OCI-LY7 (cell line): ENCODE results near the gene FN3K. TPM values are rescaled to one million over a fixed set of nuclear protein-coding genes. Genes with fewer than 3 reads are reported as not detected.

Source experiments
- BruUV-seq: library from RNA; stranded (reverse); fragments of 400-500 nt; replicated peaks from 2 replicates; lab custom pipeline; 2021; lab: Mats Ljungman, UMichigan
- CTCF ChIA-PET: fragments of 300-600 bp; sonication (Branson Sonifier 250); formaldehyde crosslinking; loops from one replicate; lab custom pipeline; 2022; ENCODE audit warnings: antibody characterized with exemption; ENCODE audit not compliant: unreplicated experiment; lab: Charles Lee
- POLR2A ChIA-PET: fragments of 300-600 bp; sonication (Branson Sonifier 250); formaldehyde crosslinking; loops from one replicate; lab custom pipeline; 2022; ENCODE audit warnings: antibody characterized with exemption; lab: Charles Lee
- DNase-seq: peaks from one replicate; pipeline ENCODE4 v3.0.0-alpha.2; 2015; ENCODE audit warnings: low spot score
- H2AFZ ChIP-seq: fragments of 200-600 bp; sonication (generic), shearing (Covaris generic); 2 replicates; pipeline ENCODE4 v1.6.1; 2014; ENCODE audit warnings: mild to moderate bottlenecking, antibody characterized with exemption, low read length, moderate library complexity
- H3K27ac ChIP-seq: fragments of 200-600 bp; sonication (generic); 2 replicates; pipeline ENCODE4 v1.5.1; 2014; ENCODE audit warnings: mixed run types, low read depth, mild to moderate bottlenecking, moderate library complexity, low read length, inconsistent platforms; ENCODE audit not compliant: poor library complexity, severe bottlenecking
- H3K36me3 ChIP-seq: fragments of 200-600 bp; sonication (generic); 2 replicates; pipeline ENCODE4 v1.6.1; 2014; ENCODE audit warnings: mild to moderate bottlenecking, antibody characterized with exemption, low read length, moderate library complexity, mixed read lengths; ENCODE audit not compliant: insufficient read depth
- H3K4me1 ChIP-seq: fragments of 200-600 bp; sonication (generic); 2 replicates; pipeline ENCODE4 v1.5.1; 2014; ENCODE audit warnings: mild to moderate bottlenecking, low read length; ENCODE audit not compliant: insufficient read depth, poor library complexity, severe bottlenecking
- H3K4me2 ChIP-seq: fragments of 200-600 bp; sonication (generic); 2 replicates; pipeline ENCODE4 v1.6.1; 2014; ENCODE audit warnings: mild to moderate bottlenecking, low read length
- H3K4me3 ChIP-seq: fragments of 200-600 bp; sonication (generic); 2 replicates; pipeline ENCODE4 v1.5.1; 2014; ENCODE audit warnings: mild to moderate bottlenecking, low read depth, low read length; ENCODE audit not compliant: poor library complexity, severe bottlenecking
- H3K79me2 ChIP-seq: fragments of 200-600 bp; sonication (generic); 2 replicates; pipeline ENCODE4 v1.6.1; 2016; ENCODE audit warnings: low read depth, mild to moderate bottlenecking, low read length, moderate library complexity, mixed read lengths; ENCODE audit not compliant: insufficient read depth
- H3K9me2 ChIP-seq: fragments of 200-600 bp; sonication (generic); 2 replicates; pipeline ENCODE4 v1.6.1; 2016; ENCODE audit warnings: mild to moderate bottlenecking, low read length, mixed read lengths; ENCODE audit not compliant: insufficient read depth
- H3K9me3 ChIP-seq: fragments of 200-600 bp; sonication (generic); 2 replicates; pipeline ENCODE4 v1.6.1; 2014; ENCODE audit warnings: mild to moderate bottlenecking, mixed run types, low read length, mixed read lengths
- H4K20me1 ChIP-seq: fragments of 200-600 bp; sonication (generic); 2 replicates; pipeline ENCODE4 v1.6.1; 2014; ENCODE audit warnings: mild to moderate bottlenecking, antibody characterized with exemption, low read length, moderate library complexity, mixed read lengths; ENCODE audit not compliant: insufficient read depth
- EZH2phosphoT487 ChIP-seq: fragments of 200-600 bp; sonication (generic); IDR thresholded peaks from 2 replicates; pipeline ENCODE4 v1.6.1; 2018; ENCODE audit warnings: low read depth, borderline replicate concordance, mild to moderate bottlenecking, mixed run types, antibody characterized with exemption, low read length, moderate library complexity, mixed read lengths
- intact Hi-C: fragments of 100-400 bp; cut with micrococcal nuclease; formaldehyde crosslinking; loops from one replicate; pipeline ENCODE4 v1.10.0; 2022; ENCODE audit not compliant: unreplicated experiment
- total RNA-seq, 2 experiments: library from RNA; depleted of rRNA in 1 of 2; stranded (reverse); fragments of >200 nt in 1 of 2; shearing (Covaris generic) in 1 of 2; gene quantifications; 2 replicates each; pipeline ENCODE4 v1.2.3, GENCODE V29; 2014 to 2022
- TF ChIP-seq, protein P1 (sequence below): fragments of 200-600 bp; sonication (generic); conservative IDR thresholded peaks from 2 replicates; pipeline ENCODE4 v1.5.1; 2014; ENCODE audit warnings: mild to moderate bottlenecking, antibody characterized with exemption, low read length, moderate library complexity, mixed read lengths

The FN3K gene
- total RNA-seq, 2 experiments from 2014 or later = 3.8 to 32.3 TPM

DNA sequence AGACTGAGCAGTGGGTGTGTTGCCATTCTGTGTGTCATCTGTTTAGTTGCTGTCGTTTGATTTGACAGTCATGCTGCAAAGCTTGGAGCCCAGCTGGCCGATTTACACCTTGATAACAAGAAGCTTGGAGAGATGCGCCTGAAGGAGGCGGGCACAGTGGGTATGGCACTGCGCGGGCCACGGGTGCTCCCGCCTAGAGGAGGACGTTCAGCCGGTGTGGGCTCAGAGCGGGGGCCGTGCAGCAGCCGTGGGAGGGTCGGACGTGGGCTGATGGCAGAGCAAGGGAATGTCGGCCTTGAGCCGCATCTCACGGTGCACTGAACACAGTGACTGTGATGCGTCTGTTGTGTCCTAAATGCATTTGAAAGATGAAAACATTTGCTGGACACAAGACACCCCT, 15.2 kb upstream of the FN3K start:
- Histone ChIP-seq H3K27ac (no peak overlapping the region), H4K20me1 (peaks cover 4% of the 10 kb centered on the region; the same call in 1 of the 2 replicates), H3K9me3 (no peaks in the 10 kb centered on the region), H3K4me1 (peaks cover 24% of the 10 kb centered on the region), H3K9me2 (no peaks in the 10 kb centered on the region), H2AFZ (no peak overlapping the region), H3K4me2 (no peak overlapping the region), H3K36me3 (peaks cover 53% of the 10 kb centered on the region), H3K79me2 (peaks cover 17% of the 10 kb centered on the region), H3K4me3 (no peak overlapping the region)
- CTCF ChIA-PET = no interaction called here
- TF ChIP-seq, protein P1, sequence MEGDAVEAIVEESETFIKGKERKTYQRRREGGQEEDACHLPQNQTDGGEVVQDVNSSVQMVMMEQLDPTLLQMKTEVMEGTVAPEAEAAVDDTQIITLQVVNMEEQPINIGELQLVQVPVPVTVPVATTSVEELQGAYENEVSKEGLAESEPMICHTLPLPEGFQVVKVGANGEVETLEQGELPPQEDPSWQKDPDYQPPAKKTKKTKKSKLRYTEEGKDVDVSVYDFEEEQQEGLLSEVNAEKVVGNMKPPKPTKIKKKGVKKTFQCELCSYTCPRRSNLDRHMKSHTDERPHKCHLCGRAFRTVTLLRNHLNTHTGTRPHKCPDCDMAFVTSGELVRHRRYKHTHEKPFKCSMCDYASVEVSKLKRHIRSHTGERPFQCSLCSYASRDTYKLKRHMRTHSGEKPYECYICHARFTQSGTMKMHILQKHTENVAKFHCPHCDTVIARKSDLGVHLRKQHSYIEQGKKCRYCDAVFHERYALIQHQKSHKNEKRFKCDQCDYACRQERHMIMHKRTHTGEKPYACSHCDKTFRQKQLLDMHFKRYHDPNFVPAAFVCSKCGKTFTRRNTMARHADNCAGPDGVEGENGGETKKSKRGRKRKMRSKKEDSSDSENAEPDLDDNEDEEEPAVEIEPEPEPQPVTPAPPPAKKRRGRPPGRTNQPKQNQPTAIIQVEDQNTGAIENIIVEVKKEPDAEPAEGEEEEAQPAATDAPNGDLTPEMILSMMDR = no peak
- TF ChIP-seq EZH2phosphoT487 = no peak
- BruUV-seq = no TSS peak
- no peak for DNase-seq
- POLR2A ChIA-PET = no interaction called here
- intact Hi-C loops = no loop called here

DNA sequence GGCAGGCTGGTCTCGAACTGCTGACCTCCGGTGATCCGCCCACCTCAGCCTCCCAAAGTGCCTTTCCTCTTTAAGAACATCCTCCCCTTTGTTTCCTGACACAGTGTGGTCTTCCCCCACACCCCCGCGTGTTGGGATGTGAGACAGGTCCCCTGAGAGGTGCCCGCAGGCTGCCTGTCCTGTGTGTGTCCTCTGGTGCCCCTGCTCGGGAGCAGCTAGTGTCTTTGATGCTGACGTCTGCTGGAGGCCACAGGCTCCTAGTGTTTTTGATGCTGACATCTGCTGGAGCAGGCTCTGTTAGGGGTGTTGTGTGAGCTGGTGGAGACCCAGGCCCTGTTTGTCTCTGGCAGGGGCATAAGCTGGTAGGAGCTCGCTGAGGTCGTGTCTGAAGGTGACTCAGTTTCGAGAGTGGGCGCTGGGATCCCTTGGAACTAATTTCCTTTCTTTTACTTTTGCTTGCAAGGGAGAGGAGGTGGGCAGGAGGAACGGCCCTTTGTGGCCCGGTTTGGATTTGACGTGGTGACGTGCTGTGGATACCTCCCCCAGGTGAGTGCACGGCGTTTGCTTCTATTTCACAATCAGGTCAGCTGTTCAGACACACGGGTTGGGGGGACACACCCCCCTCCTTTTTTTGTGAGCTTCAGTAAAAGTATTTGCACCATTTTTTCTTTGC, 12.9 kb upstream of the FN3K start:
- no TSS peak for BruUV-seq
- DNase-seq = no peak
- CTCF ChIA-PET = no interaction called here
- Histone ChIP-seq H3K4me1 (peaks cover 17% of the 10 kb centered on the region), H3K79me2 (peaks cover 8% of the 10 kb centered on the region), H3K4me3 (no peak overlapping the region), H2AFZ (no peak overlapping the region), H3K4me2 (no peak overlapping the region), H3K9me2 (no peaks in the 10 kb centered on the region), H4K20me1 (peaks cover 4% of the 10 kb centered on the region; the same call in 1 of the 2 replicates), H3K36me3 (peaks cover 70% of the 10 kb centered on the region), H3K9me3 (no peaks in the 10 kb centered on the region), H3K27ac (no peak overlapping the region)
- POLR2A ChIA-PET = interaction anchor here (0.6 kb wide), 1 partner anchor 23 kb away, joined by 5 read pairs; no protein-coding TSS in a partner anchor
- TF ChIP-seq, protein P1 = no peak
- TF ChIP-seq EZH2phosphoT487 = no peak
- intact Hi-C loops = no loop called here

DNA sequence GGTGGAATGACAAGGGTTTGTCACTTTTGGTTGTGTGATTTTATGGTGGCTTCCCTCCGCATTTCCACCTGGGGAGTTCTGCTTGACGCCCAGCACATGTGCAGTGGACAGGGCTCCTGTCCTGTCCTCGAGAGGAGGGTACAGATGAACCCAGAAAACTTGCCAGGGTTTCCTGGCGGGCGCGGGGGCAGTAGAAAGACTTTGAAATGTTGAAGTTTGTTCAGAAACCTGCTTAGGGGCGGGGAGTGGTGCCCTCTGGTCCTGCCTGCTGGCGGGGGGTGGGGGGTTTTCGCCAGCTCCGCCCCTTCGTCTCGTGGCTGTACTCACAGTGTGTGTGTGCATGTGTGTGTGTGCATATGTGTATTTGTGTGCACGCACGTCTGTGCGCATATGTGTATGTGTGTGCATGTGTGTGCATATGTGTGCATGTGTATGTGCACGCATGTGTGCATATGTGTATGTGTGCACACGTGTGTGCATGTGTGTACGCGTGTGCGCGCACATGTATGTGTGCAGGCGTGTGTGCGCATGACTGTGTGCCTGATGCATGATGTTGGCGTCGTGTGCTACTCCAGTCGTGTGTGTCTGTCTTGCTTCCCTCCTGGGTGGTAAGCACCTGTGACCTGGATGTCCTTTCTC, 12.1 kb upstream of the FN3K start:
- no peak overlapping the region for H3K4me3 ChIP-seq
- H3K79me2 ChIP-seq = no peaks in the 10 kb centered on the region
- H3K4me1 ChIP-seq = peaks cover 9% of the 10 kb centered on the region
- H3K9me2 ChIP-seq = no peaks in the 10 kb centered on the region
- H4K20me1 ChIP-seq = no peaks in the 10 kb centered on the region
- no TSS peak for BruUV-seq
- ChIA-PET POLR2A (no interaction called here), CTCF (no interaction called here)
- no peak for TF ChIP-seq EZH2phosphoT487
- TF ChIP-seq, protein P1 = no peak
- H3K9me3 ChIP-seq = no peaks in the 10 kb centered on the region
- no peak overlapping the region for H2AFZ ChIP-seq
- H3K4me2 ChIP-seq = no peak overlapping the region
- intact Hi-C loops = no loop called here
- H3K36me3 ChIP-seq = peaks cover 77% of the 10 kb centered on the region
- H3K27ac ChIP-seq = no peak overlapping the region
- DNase-seq = no peak
